ENCODE measurements around the gene TLL1.

TLL1 gene

DNA sequence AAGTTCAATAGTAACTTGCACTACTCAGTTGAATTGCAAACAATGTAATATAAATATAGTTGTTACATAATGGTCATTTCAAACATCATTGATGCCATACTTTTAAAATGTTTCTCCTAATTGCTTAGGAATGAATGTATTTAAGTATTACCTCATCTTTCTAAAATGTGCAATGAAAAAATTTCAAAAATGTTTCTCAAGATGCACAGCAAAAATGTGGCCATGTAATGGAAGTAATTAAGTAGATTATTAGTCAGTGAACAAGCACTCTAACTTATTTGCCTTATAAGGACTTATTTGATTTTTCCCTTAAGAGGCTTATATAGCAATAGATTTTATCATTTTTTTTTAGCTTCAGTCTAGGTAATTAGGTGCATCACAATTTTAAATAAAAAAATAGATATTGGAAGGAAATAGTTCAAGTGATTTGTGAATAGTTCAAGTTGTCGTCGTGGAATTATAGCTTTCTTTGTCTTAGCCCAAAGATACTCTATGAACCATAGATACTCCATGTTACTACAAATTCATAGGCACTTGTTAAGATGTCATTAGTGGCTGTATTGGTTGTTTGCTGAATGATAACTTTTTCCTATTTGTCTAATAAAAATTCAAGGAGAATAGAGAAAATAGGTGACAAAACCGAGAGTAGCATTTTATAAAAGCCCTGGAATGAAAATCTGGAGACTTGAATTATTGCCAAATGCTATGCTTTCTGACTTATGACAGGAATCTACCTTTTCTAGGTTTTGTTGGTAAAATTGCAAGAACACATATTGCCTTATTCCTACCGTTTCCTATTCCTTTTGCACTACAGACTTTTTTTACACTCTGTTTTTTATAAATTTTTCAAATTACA lies 118.5 kb downstream of the TLL1 start:
- Histone ChIP-seq H3K4me2 (ENCODE audit: low read length) (no peak overlapping the region), H3K4me1 (no peaks in the 10 kb centered on the region)

DNA sequence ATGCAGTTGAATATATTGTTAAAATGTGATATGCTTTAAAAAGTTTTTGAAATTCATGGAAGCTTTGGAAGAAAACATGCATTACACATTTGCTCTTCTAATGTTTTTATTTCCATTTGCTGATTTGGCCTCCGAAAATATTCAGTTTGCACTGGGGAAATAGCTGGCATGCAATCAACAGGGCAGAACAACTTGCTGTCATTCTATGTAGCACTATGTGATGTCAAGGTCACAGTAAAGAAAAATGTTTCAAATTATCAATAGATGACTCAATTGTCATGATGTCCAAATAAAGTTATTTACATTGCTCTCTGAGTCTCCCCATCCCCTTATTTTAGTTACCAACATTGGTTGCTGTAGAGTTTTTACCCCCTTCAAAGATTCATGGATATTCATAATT lies 119.2 kb downstream of the TLL1 start:
- Histone ChIP-seq H3K27ac (no peak overlapping the region), H3K36me3 (ENCODE audit: control insufficient read depth, insufficient read depth, low read length) (no peaks in the 10 kb centered on the region), H3K4me2 (ENCODE audit: low read length) (no peak overlapping the region), H3K27me3 (ENCODE audit: control insufficient read depth, insufficient read depth, low read length) (no peaks in the 10 kb centered on the region), H3K79me2 (no peaks in the 10 kb centered on the region), H3K4me1 (no peaks in the 10 kb centered on the region), H3K9me3 (ENCODE audit: control insufficient read depth, low read length) (no peaks in the 10 kb centered on the region), H3K9ac (no peak overlapping the region), H3K4me3 (ENCODE audit: low read depth, low read length) (no peak overlapping the region), H2AFZ (no peak overlapping the region)
- TF ChIP-seq, protein P1, sequence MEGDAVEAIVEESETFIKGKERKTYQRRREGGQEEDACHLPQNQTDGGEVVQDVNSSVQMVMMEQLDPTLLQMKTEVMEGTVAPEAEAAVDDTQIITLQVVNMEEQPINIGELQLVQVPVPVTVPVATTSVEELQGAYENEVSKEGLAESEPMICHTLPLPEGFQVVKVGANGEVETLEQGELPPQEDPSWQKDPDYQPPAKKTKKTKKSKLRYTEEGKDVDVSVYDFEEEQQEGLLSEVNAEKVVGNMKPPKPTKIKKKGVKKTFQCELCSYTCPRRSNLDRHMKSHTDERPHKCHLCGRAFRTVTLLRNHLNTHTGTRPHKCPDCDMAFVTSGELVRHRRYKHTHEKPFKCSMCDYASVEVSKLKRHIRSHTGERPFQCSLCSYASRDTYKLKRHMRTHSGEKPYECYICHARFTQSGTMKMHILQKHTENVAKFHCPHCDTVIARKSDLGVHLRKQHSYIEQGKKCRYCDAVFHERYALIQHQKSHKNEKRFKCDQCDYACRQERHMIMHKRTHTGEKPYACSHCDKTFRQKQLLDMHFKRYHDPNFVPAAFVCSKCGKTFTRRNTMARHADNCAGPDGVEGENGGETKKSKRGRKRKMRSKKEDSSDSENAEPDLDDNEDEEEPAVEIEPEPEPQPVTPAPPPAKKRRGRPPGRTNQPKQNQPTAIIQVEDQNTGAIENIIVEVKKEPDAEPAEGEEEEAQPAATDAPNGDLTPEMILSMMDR (IDR thresholded peaks at IDR 0.05): no peak

More for the DNA sequence above, 118.5 kb downstream of the TLL1 start:
- no peak overlapping the region for H3K9ac ChIP-seq
- H3K36me3 ChIP-seq (ENCODE audit: control insufficient read depth, insufficient read depth, low read length): no peaks in the 10 kb centered on the region
- H3K9me3 ChIP-seq (ENCODE audit: control insufficient read depth, low read length): no peaks in the 10 kb centered on the region
- no peak overlapping the region for H3K27ac ChIP-seq
- H2AFZ ChIP-seq: no peak overlapping the region
- no peak overlapping the region for H3K4me3 ChIP-seq (ENCODE audit: low read depth, low read length)
- TF ChIP-seq, protein P1 (IDR thresholded peaks at IDR 0.05): no peak
- H3K27me3 ChIP-seq (ENCODE audit: control insufficient read depth, insufficient read depth, low read length): no peaks in the 10 kb centered on the region
- H3K79me2 ChIP-seq: no peaks in the 10 kb centered on the region

DNA sequence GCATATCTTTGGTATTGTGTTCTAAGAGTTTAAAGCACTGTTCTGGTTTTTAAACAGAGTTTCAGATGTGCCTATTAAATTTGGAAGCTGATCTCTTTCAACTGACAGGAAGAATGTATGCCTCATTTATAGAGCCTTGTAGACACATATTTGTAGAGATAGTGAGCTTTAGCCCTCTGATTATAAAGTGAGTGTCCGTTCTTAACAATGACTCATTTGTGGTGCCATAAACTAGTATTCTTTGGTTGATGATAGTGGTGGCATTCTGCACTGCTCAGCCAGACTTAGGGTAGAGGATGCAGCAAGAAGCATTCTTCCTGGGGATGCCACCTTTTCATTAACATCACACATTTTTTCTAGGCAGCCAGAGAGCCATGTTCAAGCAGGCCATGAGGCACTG lies 121.7 kb downstream of the TLL1 start:
- Histone ChIP-seq H3K36me3 (ENCODE audit: control insufficient read depth, insufficient read depth, low read length) (no peaks in the 10 kb centered on the region), H3K4me1 (no peaks in the 10 kb centered on the region), H3K9me3 (ENCODE audit: control insufficient read depth, low read length) (no peaks in the 10 kb centered on the region), H3K9ac (no peak overlapping the region), H3K27me3 (ENCODE audit: control insufficient read depth, insufficient read depth, low read length) (no peaks in the 10 kb centered on the region), H2AFZ (no peak overlapping the region), H3K27ac (no peak overlapping the region), H3K4me3 (ENCODE audit: low read depth, low read length) (no peak overlapping the region), H3K4me2 (ENCODE audit: low read length) (no peak overlapping the region), H3K79me2 (no peaks in the 10 kb centered on the region)
- TF ChIP-seq, protein P1 (IDR thresholded peaks at IDR 0.05): no peak

DNA sequence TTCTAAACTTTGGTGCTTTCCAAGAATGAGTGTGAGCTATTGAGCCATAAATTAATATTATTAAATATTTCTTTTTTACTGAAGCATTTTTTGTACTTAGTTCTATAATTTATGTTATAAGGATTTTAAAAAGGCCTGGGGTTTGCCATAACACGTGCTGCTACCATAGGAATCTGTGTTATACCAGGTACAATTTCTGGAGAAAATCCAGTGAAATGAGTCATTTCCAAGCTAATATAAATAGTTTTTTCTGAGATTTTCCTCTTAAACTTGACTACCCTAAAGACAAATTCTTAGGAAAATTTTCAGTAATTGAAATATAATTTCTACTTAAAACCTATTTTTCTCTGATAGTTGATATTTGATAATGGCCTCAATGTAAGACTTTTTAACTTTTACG lies 130.8 kb downstream of the TLL1 start:
- Histone ChIP-seq H3K27ac (no peak overlapping the region), H2AFZ (no peak overlapping the region), H3K79me2 (no peaks in the 10 kb centered on the region), H3K27me3 (ENCODE audit: control insufficient read depth, insufficient read depth, low read length) (no peaks in the 10 kb centered on the region), H3K4me1 (no peaks in the 10 kb centered on the region), H3K4me3 (ENCODE audit: low read depth, low read length) (no peak overlapping the region), H3K4me2 (ENCODE audit: low read length) (no peak overlapping the region), H3K36me3 (ENCODE audit: control insufficient read depth, insufficient read depth, low read length) (no peaks in the 10 kb centered on the region), H3K9me3 (ENCODE audit: control insufficient read depth, low read length) (no peaks in the 10 kb centered on the region), H3K9ac (no peak overlapping the region)
- TF ChIP-seq, protein P1 (IDR thresholded peaks at IDR 0.05): no peak

DNA sequence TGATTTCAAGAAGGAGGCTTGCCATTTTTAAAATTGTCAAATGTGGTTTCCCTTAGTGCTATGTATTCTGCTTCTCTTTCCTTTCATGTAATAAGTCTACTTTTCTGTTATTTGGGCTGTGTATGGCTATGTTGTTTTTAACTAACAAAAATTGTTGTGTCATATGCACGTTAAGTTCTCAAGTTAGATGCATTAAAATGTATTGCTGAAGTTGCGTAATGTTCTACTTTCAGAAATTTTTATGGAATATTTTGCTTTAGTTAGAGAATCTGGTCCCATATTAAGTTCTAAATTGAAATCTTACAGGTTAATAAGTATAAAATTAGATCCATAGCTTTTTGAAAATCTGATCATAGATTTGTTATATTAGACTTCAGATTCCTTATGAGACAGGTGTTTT lies 133.2 kb downstream of the TLL1 start:
- Histone ChIP-seq H3K27me3 (ENCODE audit: control insufficient read depth, insufficient read depth, low read length) (no peaks in the 10 kb centered on the region), H3K79me2 (no peaks in the 10 kb centered on the region), H3K4me3 (ENCODE audit: low read depth, low read length) (no peak overlapping the region), H3K4me2 (ENCODE audit: low read length) (no peak overlapping the region), H3K27ac (no peak overlapping the region), H2AFZ (no peak overlapping the region), H3K9ac (no peak overlapping the region), H3K36me3 (ENCODE audit: control insufficient read depth, insufficient read depth, low read length) (no peaks in the 10 kb centered on the region), H3K4me1 (no peaks in the 10 kb centered on the region), H3K9me3 (ENCODE audit: control insufficient read depth, low read length) (no peaks in the 10 kb centered on the region)
- TF ChIP-seq, protein P1 (IDR thresholded peaks at IDR 0.05): no peak
